IMR-90 (cell line): ENCODE measurements around the gene HHLA2. TPM values are rescaled to one million over a fixed set of nuclear protein-coding genes. Genes with fewer than 3 reads are reported as not detected.

Experiments used
- ATAC-seq: fragments of 200-7000 bp; cut with Tn5 transposase; 2 replicates; pipeline ENCODE4 v1.9.1; 2020; ENCODE audit warnings: low read depth, mild to moderate bottlenecking, moderate library complexity
- BruUV-seq: library from RNA; stranded (reverse); fragments of 400-500 nt; replicated peaks from 2 replicates; lab custom pipeline; 2021; lab: Mats Ljungman, UMichigan
- CTCF ChIA-PET: fragments of 300-600 bp; formaldehyde crosslinking; extraction: SDS; loops from one replicate; lab custom pipeline; 2021; ENCODE audit warnings: antibody characterized with exemption; lab: Yijun Ruan, JAX
- POLR2A ChIA-PET: fragments of 300-600 bp; sonication (Branson Sonifier 250); formaldehyde crosslinking; loops from one replicate; lab custom pipeline; 2022; ENCODE audit warnings: antibody characterized with exemption; ENCODE audit not compliant: unreplicated experiment; lab: Charles Lee
- DNase-seq: peaks from one replicate; pipeline ENCODE4 v3.0.0; 2013
- H2AFZ ChIP-seq: replicated peaks from 2 replicates; pipeline ENCODE3; 2013; ENCODE audit warnings: low read length, mild to moderate bottlenecking; ENCODE audit not compliant: poor library complexity
- H2AK5ac ChIP-seq: 2 replicates; pipeline ENCODE4 v1.6.1; 2013; ENCODE audit warnings: low read depth, low read length, inconsistent platforms
- H2AK9ac ChIP-seq: replicated peaks from 2 replicates; pipeline ENCODE3; 2013; ENCODE audit warnings: mild to moderate bottlenecking, low read depth, low read length, moderate library complexity; ENCODE audit not compliant: poor library complexity
- H2BK120ac ChIP-seq: 2 replicates; pipeline ENCODE4 v1.6.1; 2013; ENCODE audit warnings: low read depth, low read length, inconsistent platforms
- H2BK15ac ChIP-seq: 3 replicates; pipeline ENCODE4 v1.6.1; 2013; ENCODE audit warnings: low read depth, low read length, inconsistent platforms
- H2BK20ac ChIP-seq: 2 replicates; pipeline ENCODE4 v1.6.1; 2013; ENCODE audit warnings: low read depth, mild to moderate bottlenecking, inconsistent platforms, low read length, moderate library complexity
- H2BK5ac ChIP-seq: 2 replicates; pipeline ENCODE4 v1.6.1; 2013; ENCODE audit warnings: mild to moderate bottlenecking, low read depth, low read length, inconsistent platforms; ENCODE audit not compliant: poor library complexity, severe bottlenecking
- H3K14ac ChIP-seq: replicated peaks from 2 replicates; pipeline ENCODE4 v1.6.1; 2013; ENCODE audit warnings: low read depth, low read length, inconsistent platforms
- H3K18ac ChIP-seq: 2 replicates; pipeline ENCODE4 v1.6.1; 2013; ENCODE audit warnings: low read depth, low read length, control low read depth
- H3K23ac ChIP-seq: 2 replicates; pipeline ENCODE4 v1.6.1; 2013; ENCODE audit warnings: low read depth, low read length, inconsistent platforms
- H3K27ac ChIP-seq: 2 replicates; pipeline ENCODE4 v1.5.1; 2013; ENCODE audit warnings: mild to moderate bottlenecking, control low read depth, low read length; ENCODE audit not compliant: insufficient read depth
- H3K27me3 ChIP-seq: 2 replicates; pipeline ENCODE4 v1.6.1; 2013; ENCODE audit warnings: low read length; ENCODE audit not compliant: control insufficient read depth, insufficient read depth
- H3K36me3 ChIP-seq: 2 replicates; pipeline ENCODE4 v1.6.1; 2013; ENCODE audit warnings: low read length, mixed read lengths; ENCODE audit not compliant: control insufficient read depth, insufficient read depth
- H3K4ac ChIP-seq: 2 replicates; pipeline ENCODE4 v1.6.1; 2013; ENCODE audit warnings: low read depth, low read length, inconsistent platforms
- H3K4me1 ChIP-seq: 2 replicates; pipeline ENCODE4 v1.6.1; 2013; ENCODE audit warnings: low read length, mixed read lengths; ENCODE audit not compliant: control insufficient read depth, insufficient read depth
- H3K4me2 ChIP-seq: 2 replicates; pipeline ENCODE4 v1.6.1; 2013; ENCODE audit warnings: low read depth, mild to moderate bottlenecking, control low read depth, low read length, moderate library complexity
- H3K4me3 ChIP-seq: 2 replicates; pipeline ENCODE4 v1.5.1; 2013; ENCODE audit warnings: low read depth, mild to moderate bottlenecking, control low read depth, low read length, moderate library complexity; ENCODE audit not compliant: insufficient read depth
- H3K56ac ChIP-seq: 2 replicates; pipeline ENCODE4 v1.6.1; 2013; ENCODE audit warnings: low read length, inconsistent platforms; ENCODE audit not compliant: insufficient read depth; ENCODE audit errors: extremely low read depth
- H3K79me1 ChIP-seq, 2 experiments: 2 replicates each; pipeline ENCODE4 v1.6.1; 2013; ENCODE audit warnings: low read length in 2 of 2, inconsistent platforms in 1 of 2, low read depth in 1 of 2
- H3K9ac ChIP-seq: 2 replicates; pipeline ENCODE4 v1.6.1; 2013; ENCODE audit warnings: low read depth, low read length, control low read depth
- H3K9me1 ChIP-seq: 2 replicates; pipeline ENCODE4 v1.6.1; 2013; ENCODE audit warnings: low read length, inconsistent platforms; ENCODE audit not compliant: insufficient read depth
- H3K9me3 ChIP-seq: 2 replicates; pipeline ENCODE4 v1.6.1; 2013; ENCODE audit warnings: low read length; ENCODE audit not compliant: control insufficient read depth, insufficient read depth
- H4K20me1 ChIP-seq: 2 replicates; pipeline ENCODE4 v1.6.1; 2013; ENCODE audit warnings: low read length, inconsistent platforms; ENCODE audit not compliant: insufficient read depth
- H4K5ac ChIP-seq: 2 replicates; pipeline ENCODE4 v1.6.1; 2013; ENCODE audit warnings: mild to moderate bottlenecking, low read depth, low read length, control low read depth
- H4K8ac ChIP-seq, 2 experiments: 2 replicates each; pipeline ENCODE4 v1.6.1; 2013; ENCODE audit warnings: low read depth in 2 of 2, low read length in 2 of 2, control low read depth in 1 of 2, inconsistent platforms in 1 of 2
- H4K91ac ChIP-seq: 2 replicates; pipeline ENCODE4 v1.6.1; 2013; ENCODE audit warnings: low read depth, low read length, inconsistent platforms; ENCODE audit not compliant: insufficient read depth
- BHLHE40 ChIP-seq: fragments of 150-350 bp; IDR thresholded peaks from 2 replicates; pipeline ENCODE4 v1.6.1; 2016; ENCODE audit warnings: mild to moderate bottlenecking, low read depth, low read length
- CEBPB ChIP-seq: IDR thresholded peaks from 2 replicates; pipeline ENCODE4 v1.6.1; 2012; ENCODE audit warnings: low read depth, low read length, improper control_type of control experiment
- FOS ChIP-seq: fragments of 150-350 bp; IDR thresholded peaks from 2 replicates; pipeline ENCODE4 v1.6.1; 2016; ENCODE audit warnings: low read depth, low read length
- MAFK ChIP-seq: IDR thresholded peaks from 2 replicates; pipeline ENCODE4 v1.6.1; 2012; ENCODE audit warnings: low read depth, low read length, improper control_type of control experiment
- MAZ ChIP-seq: IDR thresholded peaks from 2 replicates; pipeline ENCODE4 v1.6.1; 2012; ENCODE audit warnings: low read depth, mild to moderate bottlenecking, low read length, improper control_type of control experiment, moderate library complexity, borderline replicate concordance
- MXI1 ChIP-seq: IDR thresholded peaks from 2 replicates; pipeline ENCODE4 v1.6.1; 2012; ENCODE audit warnings: low read depth, mild to moderate bottlenecking, low read length, moderate library complexity, borderline replicate concordance
- RAD21 ChIP-seq: IDR thresholded peaks from 2 replicates; pipeline ENCODE4 v1.6.1; 2012; ENCODE audit warnings: low read length, improper control_type of control experiment
- RCOR1 ChIP-seq: IDR thresholded peaks from 2 replicates; pipeline ENCODE4 v1.6.1; 2012; ENCODE audit warnings: mild to moderate bottlenecking, low read length, improper control_type of control experiment; ENCODE audit not compliant: insufficient replicate concordance
- RFX5 ChIP-seq: IDR thresholded peaks from 2 replicates; pipeline ENCODE4 v1.8.0; 2012; ENCODE audit warnings: low read depth, mild to moderate bottlenecking, low read length, moderate library complexity
- SMC3 ChIP-seq: fragments of 150-350 bp; IDR thresholded peaks from 2 replicates; pipeline ENCODE4 v1.6.1; 2016; ENCODE audit warnings: low read depth, mild to moderate bottlenecking, antibody characterized with exemption, low read length, moderate library complexity
- dilution Hi-C: fragments of 300-500 bp; cut with HindIII; formaldehyde crosslinking; loops from one replicate; pipeline ENCODE4 v1.14.3; 2018; ENCODE audit warnings: low sequenced_read_pairs; ENCODE audit not compliant: unreplicated experiment
- in situ Hi-C: fragments of 300-500 bp; cut with MboI; formaldehyde crosslinking; loops from 3 replicates; pipeline ENCODE4 v1.14.3; 2019; ENCODE audit warnings: low sequenced_read_pairs, inconsistent platforms, mixed read lengths
- intact Hi-C: fragments of 100-400 bp; cut with micrococcal nuclease; formaldehyde crosslinking; loops from 2 replicates; pipeline ENCODE4 v1.10.0; 2022
- polyA plus RNA-seq, 3 experiments: library from polyadenylated mRNA; depleted of rRNA; stranded (reverse); fragments of >200 nt; gene quantifications; 2 replicates each; pipeline ENCODE4 v1.2.3, GENCODE V29; 2012; ENCODE audit warnings: low replicate concordance in 1 of 3
- total RNA-seq: library from RNA; depleted of rRNA; stranded (reverse); fragments of >200 nt; gene quantifications from 2 replicates; pipeline ENCODE4 v1.2.3, GENCODE V29; 2012
- TF ChIP-seq, protein P1 (sequence below): fragments of 150-350 bp; IDR thresholded peaks from 2 replicates; pipeline ENCODE4 v1.6.1; 2017; ENCODE audit warnings: mild to moderate bottlenecking, antibody characterized with exemption, low read length, low read depth
- TF ChIP-seq, protein P2 (sequence below): fragments of 150-350 bp; IDR thresholded peaks from 2 replicates; pipeline ENCODE4 v1.6.1; 2016; ENCODE audit warnings: low read depth, mild to moderate bottlenecking, low read length, moderate library complexity, borderline replicate concordance
- TF ChIP-seq, protein P3 (sequence below): conservative IDR thresholded peaks from 2 replicates; pipeline ENCODE4 v1.5.1; 2012; ENCODE audit warnings: mild to moderate bottlenecking, low read depth, low read length, improper control_type of control experiment

The HHLA2 gene
- total and polyA plus RNA-seq, 2 of the 4 experiments (the other 2 are of a cell fraction) = not detected

DNA sequence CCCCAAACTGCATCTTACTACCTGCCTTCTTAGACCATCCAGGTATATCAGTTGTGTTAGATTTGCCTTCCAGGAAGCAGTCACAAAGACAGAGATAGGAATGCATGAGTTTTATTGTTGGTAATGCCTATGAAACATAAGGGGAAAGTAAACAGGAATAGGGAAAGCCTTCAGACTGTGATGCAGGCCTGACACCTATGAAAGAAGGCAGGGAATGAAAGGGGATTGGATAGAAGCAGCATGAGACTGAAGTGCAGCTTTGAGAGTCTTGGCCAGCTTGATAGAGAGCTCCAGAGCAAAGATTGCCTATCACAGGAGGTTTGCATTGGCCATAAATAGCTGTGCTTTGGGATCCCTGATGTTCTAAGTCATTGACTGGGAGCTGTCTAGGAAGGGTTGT, 15.9 kb upstream of the HHLA2 start:
- Histone ChIP-seq H4K5ac (no peak overlapping the region), H3K36me3 (no peaks in the 10 kb centered on the region), H3K4me2 (no peak overlapping the region), H2BK120ac (no peak overlapping the region), H3K56ac (no peak overlapping the region), H3K79me1 (no peaks in the 10 kb centered on the region), H3K4me1 (no peaks in the 10 kb centered on the region), H2AFZ (no peak overlapping the region), H3K9ac (no peak overlapping the region), H2AK5ac (no peak overlapping the region), H3K27me3 (no peaks in the 10 kb centered on the region), H2BK15ac (no peak overlapping the region), H3K9me1 (no peaks in the 10 kb centered on the region), H2AK9ac (no peak overlapping the region), H3K14ac (no peak overlapping the region), H3K18ac (no peak overlapping the region), H4K8ac (no peak overlapping the region), H2BK20ac (no peak overlapping the region), H3K23ac (no peak overlapping the region), H3K9me3 (peaks cover 10% of the 10 kb centered on the region), H3K4ac (no peak overlapping the region), H3K4me3 (no peak overlapping the region), H4K20me1 (no peaks in the 10 kb centered on the region), H4K91ac (no peak overlapping the region), H3K27ac (no peak overlapping the region), H2BK5ac (no peak overlapping the region)
- ATAC-seq (no peak), DNase-seq (no peak)
- POLR2A ChIA-PET = no interaction called here
- intact Hi-C loops (no loop called here), in situ Hi-C loops (no loop called here), dilution Hi-C loops (no loop called here)
- BruUV-seq = no TSS peak
- CTCF ChIA-PET = no interaction called here
- TF ChIP-seq FOS (no peak), RFX5 (no peak), BHLHE40 (no peak), MAZ (no peak), RCOR1 (no peak), CEBPB (no peak), RAD21 (no peak), MXI1 (no peak), MAFK (no peak), SMC3 (no peak)
- TF ChIP-seq, protein P1, sequence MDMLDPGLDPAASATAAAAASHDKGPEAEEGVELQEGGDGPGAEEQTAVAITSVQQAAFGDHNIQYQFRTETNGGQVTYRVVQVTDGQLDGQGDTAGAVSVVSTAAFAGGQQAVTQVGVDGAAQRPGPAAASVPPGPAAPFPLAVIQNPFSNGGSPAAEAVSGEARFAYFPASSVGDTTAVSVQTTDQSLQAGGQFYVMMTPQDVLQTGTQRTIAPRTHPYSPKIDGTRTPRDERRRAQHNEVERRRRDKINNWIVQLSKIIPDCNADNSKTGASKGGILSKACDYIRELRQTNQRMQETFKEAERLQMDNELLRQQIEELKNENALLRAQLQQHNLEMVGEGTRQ = no peak
- TF ChIP-seq, protein P2, sequence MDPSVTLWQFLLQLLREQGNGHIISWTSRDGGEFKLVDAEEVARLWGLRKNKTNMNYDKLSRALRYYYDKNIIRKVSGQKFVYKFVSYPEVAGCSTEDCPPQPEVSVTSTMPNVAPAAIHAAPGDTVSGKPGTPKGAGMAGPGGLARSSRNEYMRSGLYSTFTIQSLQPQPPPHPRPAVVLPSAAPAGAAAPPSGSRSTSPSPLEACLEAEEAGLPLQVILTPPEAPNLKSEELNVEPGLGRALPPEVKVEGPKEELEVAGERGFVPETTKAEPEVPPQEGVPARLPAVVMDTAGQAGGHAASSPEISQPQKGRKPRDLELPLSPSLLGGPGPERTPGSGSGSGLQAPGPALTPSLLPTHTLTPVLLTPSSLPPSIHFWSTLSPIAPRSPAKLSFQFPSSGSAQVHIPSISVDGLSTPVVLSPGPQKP = no peak
- TF ChIP-seq, protein P3, sequence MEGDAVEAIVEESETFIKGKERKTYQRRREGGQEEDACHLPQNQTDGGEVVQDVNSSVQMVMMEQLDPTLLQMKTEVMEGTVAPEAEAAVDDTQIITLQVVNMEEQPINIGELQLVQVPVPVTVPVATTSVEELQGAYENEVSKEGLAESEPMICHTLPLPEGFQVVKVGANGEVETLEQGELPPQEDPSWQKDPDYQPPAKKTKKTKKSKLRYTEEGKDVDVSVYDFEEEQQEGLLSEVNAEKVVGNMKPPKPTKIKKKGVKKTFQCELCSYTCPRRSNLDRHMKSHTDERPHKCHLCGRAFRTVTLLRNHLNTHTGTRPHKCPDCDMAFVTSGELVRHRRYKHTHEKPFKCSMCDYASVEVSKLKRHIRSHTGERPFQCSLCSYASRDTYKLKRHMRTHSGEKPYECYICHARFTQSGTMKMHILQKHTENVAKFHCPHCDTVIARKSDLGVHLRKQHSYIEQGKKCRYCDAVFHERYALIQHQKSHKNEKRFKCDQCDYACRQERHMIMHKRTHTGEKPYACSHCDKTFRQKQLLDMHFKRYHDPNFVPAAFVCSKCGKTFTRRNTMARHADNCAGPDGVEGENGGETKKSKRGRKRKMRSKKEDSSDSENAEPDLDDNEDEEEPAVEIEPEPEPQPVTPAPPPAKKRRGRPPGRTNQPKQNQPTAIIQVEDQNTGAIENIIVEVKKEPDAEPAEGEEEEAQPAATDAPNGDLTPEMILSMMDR = no peak
